SK-N-SH treated with all-trans-retinoic acid at 6 μM for 48 hours (cell line): ENCODE measurements around the gene E2F6.

ENCODE experiments used
- ARNTL ChIP-seq: fragments of 450-650 bp; formaldehyde crosslinking; IDR thresholded peaks from 2 replicates; pipeline ENCODE4 v1.5.0; 2020; ENCODE audit warnings: low read depth, mild to moderate bottlenecking, moderate library complexity, borderline replicate concordance
- ESRRG ChIP-seq: fragments of 250-450 bp; sonication (Bioruptor Pico); IDR thresholded peaks from 2 replicates; pipeline ENCODE4 v1.6.1; 2021; ENCODE audit warnings: mild to moderate bottlenecking
- GLIS3 ChIP-seq: fragments of 250-450 bp; sonication (Bioruptor Pico); IDR thresholded peaks from 2 replicates; pipeline ENCODE4 v1.5.0; 2020; ENCODE audit warnings: mild to moderate bottlenecking, moderate library complexity
- OSR1 ChIP-seq: fragments of 250-450 bp; sonication (Bioruptor Pico); IDR thresholded peaks from 2 replicates; pipeline ENCODE4 v1.8.0; 2022; ENCODE audit warnings: moderate library complexity, mild to moderate bottlenecking, inconsistent platforms
- TCF4 ChIP-seq: fragments of 250-450 bp; sonication (Bioruptor Pico); IDR thresholded peaks from 2 replicates; pipeline ENCODE4 v1.8.0; 2021; ENCODE audit warnings: mild to moderate bottlenecking, moderate library complexity, borderline replicate concordance
- ZFP3 ChIP-seq: fragments of 250-450 bp; sonication (Bioruptor Pico); IDR thresholded peaks from 2 replicates; pipeline ENCODE4 v1.5.0; 2020; ENCODE audit warnings: mild to moderate bottlenecking, moderate library complexity
- ZFP30 ChIP-seq: fragments of 450-650 bp; formaldehyde crosslinking; IDR thresholded peaks from 2 replicates; pipeline ENCODE4 v1.5.0; 2022; ENCODE audit warnings: mild to moderate bottlenecking, moderate library complexity
- ZNF565 ChIP-seq: fragments of 450-650 bp; formaldehyde crosslinking; conservative IDR thresholded peaks from 2 replicates; pipeline ENCODE4 v1.5.0; 2020; ENCODE audit warnings: low read depth, mild to moderate bottlenecking, moderate library complexity
- ZNF70 ChIP-seq: fragments of 450-650 bp; formaldehyde crosslinking; IDR thresholded peaks from 2 replicates; pipeline ENCODE4 v1.5.0; 2020; ENCODE audit warnings: mild to moderate bottlenecking, moderate library complexity
- TF ChIP-seq, protein P1 (sequence below): fragments of 250-450 bp; sonication (Bioruptor Pico); IDR thresholded peaks from 2 replicates; pipeline ENCODE4 v1.5.0; 2020; ENCODE audit warnings: mild to moderate bottlenecking, moderate library complexity
- TF ChIP-seq, protein P2 (sequence below): fragments of 250-450 bp; sonication (Bioruptor Pico); IDR thresholded peaks from 2 replicates; pipeline ENCODE4 v1.8.0; 2021; ENCODE audit warnings: low read depth, mild to moderate bottlenecking, moderate library complexity, borderline replicate concordance

DNA sequence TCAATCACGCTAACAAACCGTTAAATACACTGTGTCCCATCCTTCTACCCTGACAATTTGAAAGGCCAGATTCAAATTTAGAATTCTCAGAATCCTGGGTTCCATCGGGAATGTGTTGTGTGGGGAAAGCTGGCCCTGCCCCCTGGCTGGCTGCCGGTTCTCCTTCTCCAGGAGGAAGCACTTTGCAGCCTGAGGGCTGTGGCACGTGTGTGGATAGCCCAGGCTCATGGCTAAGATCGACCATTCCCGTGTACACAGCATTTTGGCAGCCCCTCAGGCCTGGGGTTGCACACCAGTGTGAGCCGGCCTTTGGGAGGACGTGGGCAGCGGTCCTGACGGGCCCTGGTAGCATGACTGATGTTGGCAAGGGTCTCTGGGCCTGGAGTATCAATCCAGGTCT, 70.6 kb downstream of the E2F6 start:
- TF ChIP-seq GLIS3 (CRISPR knock-in tag): no peak
- no peak for TF ChIP-seq ZNF565 (CRISPR knock-in tag)
- TF ChIP-seq ARNTL (CRISPR knock-in tag): no peak
- TF ChIP-seq TCF4 (CRISPR knock-in tag): no peak
- no peak for TF ChIP-seq ZFP3 (CRISPR knock-in tag)
- TF ChIP-seq, protein P1, sequence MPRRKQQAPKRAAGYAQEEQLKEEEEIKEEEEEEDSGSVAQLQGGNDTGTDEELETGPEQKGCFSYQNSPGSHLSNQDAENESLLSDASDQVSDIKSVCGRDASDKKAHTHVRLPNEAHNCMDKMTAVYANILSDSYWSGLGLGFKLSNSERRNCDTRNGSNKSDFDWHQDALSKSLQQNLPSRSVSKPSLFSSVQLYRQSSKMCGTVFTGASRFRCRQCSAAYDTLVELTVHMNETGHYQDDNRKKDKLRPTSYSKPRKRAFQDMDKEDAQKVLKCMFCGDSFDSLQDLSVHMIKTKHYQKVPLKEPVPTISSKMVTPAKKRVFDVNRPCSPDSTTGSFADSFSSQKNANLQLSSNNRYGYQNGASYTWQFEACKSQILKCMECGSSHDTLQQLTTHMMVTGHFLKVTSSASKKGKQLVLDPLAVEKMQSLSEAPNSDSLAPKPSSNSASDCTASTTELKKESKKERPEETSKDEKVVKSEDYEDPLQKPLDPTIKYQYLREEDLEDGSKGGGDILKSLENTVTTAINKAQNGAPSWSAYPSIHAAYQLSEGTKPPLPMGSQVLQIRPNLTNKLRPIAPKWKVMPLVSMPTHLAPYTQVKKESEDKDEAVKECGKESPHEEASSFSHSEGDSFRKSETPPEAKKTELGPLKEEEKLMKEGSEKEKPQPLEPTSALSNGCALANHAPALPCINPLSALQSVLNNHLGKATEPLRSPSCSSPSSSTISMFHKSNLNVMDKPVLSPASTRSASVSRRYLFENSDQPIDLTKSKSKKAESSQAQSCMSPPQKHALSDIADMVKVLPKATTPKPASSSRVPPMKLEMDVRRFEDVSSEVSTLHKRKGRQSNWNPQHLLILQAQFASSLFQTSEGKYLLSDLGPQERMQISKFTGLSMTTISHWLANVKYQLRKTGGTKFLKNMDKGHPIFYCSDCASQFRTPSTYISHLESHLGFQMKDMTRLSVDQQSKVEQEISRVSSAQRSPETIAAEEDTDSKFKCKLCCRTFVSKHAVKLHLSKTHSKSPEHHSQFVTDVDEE (CRISPR knock-in tag): no peak
- no peak for TF ChIP-seq ZFP30 (CRISPR knock-in tag)
- TF ChIP-seq, protein P2, sequence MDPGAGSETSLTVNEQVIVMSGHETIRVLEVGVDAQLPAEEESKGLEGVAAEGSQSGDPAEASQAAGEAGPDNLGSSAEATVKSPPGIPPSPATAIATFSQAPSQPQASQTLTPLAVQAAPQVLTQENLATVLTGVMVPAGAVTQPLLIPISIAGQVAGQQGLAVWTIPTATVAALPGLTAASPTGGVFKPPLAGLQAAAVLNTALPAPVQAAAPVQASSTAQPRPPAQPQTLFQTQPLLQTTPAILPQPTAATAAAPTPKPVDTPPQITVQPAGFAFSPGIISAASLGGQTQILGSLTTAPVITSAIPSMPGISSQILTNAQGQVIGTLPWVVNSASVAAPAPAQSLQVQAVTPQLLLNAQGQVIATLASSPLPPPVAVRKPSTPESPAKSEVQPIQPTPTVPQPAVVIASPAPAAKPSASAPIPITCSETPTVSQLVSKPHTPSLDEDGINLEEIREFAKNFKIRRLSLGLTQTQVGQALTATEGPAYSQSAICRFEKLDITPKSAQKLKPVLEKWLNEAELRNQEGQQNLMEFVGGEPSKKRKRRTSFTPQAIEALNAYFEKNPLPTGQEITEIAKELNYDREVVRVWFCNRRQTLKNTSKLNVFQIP (CRISPR knock-in tag): no peak
- no peak for TF ChIP-seq ZNF70 (CRISPR knock-in tag)
- no peak for TF ChIP-seq ESRRG (CRISPR knock-in tag)
- TF ChIP-seq OSR1 (CRISPR knock-in tag): no peak
